ENCODE data around the gene CASZ1. TPM values are rescaled to one million over a fixed set of nuclear protein-coding genes. Genes with fewer than 3 reads are reported as not detected.
A peak's percentile ranks its signal among the peaks of the same experiment; 100 is the strongest.

CASZ1 gene
- 2.6 TPM for polyA plus RNA-seq (2013, experiment 1 of 2)
- polyA plus RNA-seq (2013, experiment 2 of 2), result 4.0 TPM

- Histone ChIP-seq H3K4me2 (ENCODE audit: low read length, poor library complexity, severe bottlenecking) (peak within 1 kb of the TSS; percentile 98), H2BK15ac (ENCODE audit: low read depth, poor library complexity, severe bottlenecking) (no peak within 1 kb of the TSS), H3K27me3 (ENCODE audit: control insufficient read depth in 1 of 2, insufficient read depth in 1 of 2, low read length in 2 of 2) (peaks cover 76 to 78% of the 10 kb centered on the region in 2 experiments), H2BK12ac (ENCODE audit: low read length in 2 of 2) (no peak within 1 kb of the TSS), H3K27ac (ENCODE audit: low read length, poor library complexity, severe bottlenecking) (no peak within 1 kb of the TSS), H3K4me1 (ENCODE audit: control insufficient read depth, insufficient read depth, low read depth, low read length) (peaks cover 28% of the 10 kb centered on the region), H3K9me3 (ENCODE audit: control insufficient read depth, low read length) (no peaks in the 10 kb centered on the region), H3K79me1 (replicated peaks; ENCODE audit: low read length, poor library complexity, severe bottlenecking) (no peaks in the 10 kb centered on the region), H4K91ac (ENCODE audit: low read length) (no peak within 1 kb of the TSS), H2BK120ac (ENCODE audit: low read depth, low read length) (no peak within 1 kb of the TSS), H3K36me3 (ENCODE audit: control insufficient read depth in 1 of 2, insufficient read depth in 2 of 2, low read depth in 1 of 2, low read length in 2 of 2) (no peaks in the 10 kb centered on the region), H2AK5ac (ENCODE audit: low read length, severe bottlenecking) (no peak within 1 kb of the TSS), H3K23ac (ENCODE audit: low read length in 2 of 2) (no peak within 1 kb of the TSS), H4K8ac (ENCODE audit: low read length) (peak within 1 kb of the TSS; percentile 5), H3K14ac (ENCODE audit: low read length in 2 of 2) (no peak within 1 kb of the TSS), H3K4ac (ENCODE audit: low read depth in 1 of 2, low read length in 2 of 2) (no peak within 1 kb of the TSS), H2BK5ac (ENCODE audit: low read depth, low read length, poor library complexity, severe bottlenecking) (no peak within 1 kb of the TSS), H3K18ac (ENCODE audit: low read depth in 1 of 2, low read length in 2 of 2) (no peak within 1 kb of the TSS), H3K4me3 (ENCODE audit: insufficient read depth in 1 of 2, low read depth in 1 of 2, low read length in 2 of 2) (peak within 1 kb of the TSS; percentile 66), H2AFZ (ENCODE audit: low read depth, low read length) (no peak within 1 kb of the TSS), H3K9ac (ENCODE audit: low read length) (no peak within 1 kb of the TSS)
- peak; percentile 90 for DNase-seq
- WGBS, result 2% methylated on average over 55 of the region's 88 CpGs
Observed at GRCh38 chr1:10796029-10796944, at the start of gene CASZ1. TSS of gene CASZ1 (minus strand) at chr1:10796646. CDS start at chr1:10693889, 102,757 bp downstream.

- 77% methylated on average over 1 of the region's 2 CpGs for WGBS
- Histone ChIP-seq H3K4ac (ENCODE audit: low read depth in 1 of 2, low read length in 2 of 2) (no peak overlapping the region), H2AFZ (ENCODE audit: low read depth, low read length) (no peak overlapping the region)
Observed at GRCh38 chr1:10843697-10844096, 47.3 kb upstream of the CASZ1 start.

GRCh38 chr1:10841118-10841517, 44.7 kb upstream of the CASZ1 start:
- Histone ChIP-seq H2BK5ac (ENCODE audit: low read depth, low read length, poor library complexity, severe bottlenecking) (no peak overlapping the region), H3K36me3 (ENCODE audit: control insufficient read depth in 1 of 2, insufficient read depth in 2 of 2, low read depth in 1 of 2, low read length in 2 of 2) (no peaks in the 10 kb centered on the region), H3K18ac (ENCODE audit: low read depth in 1 of 2, low read length in 2 of 2) (no peak overlapping the region), H3K9ac (ENCODE audit: low read length) (no peak overlapping the region), H2BK15ac (ENCODE audit: low read depth, poor library complexity, severe bottlenecking) (no peak overlapping the region), H2BK120ac (ENCODE audit: low read depth, low read length) (no peak overlapping the region), H3K14ac (ENCODE audit: low read length in 2 of 2) (no peak overlapping the region), H4K8ac (ENCODE audit: low read length) (no peak overlapping the region), H3K79me1 (replicated peaks; ENCODE audit: low read length, poor library complexity, severe bottlenecking) (no peaks in the 10 kb centered on the region), H3K4me2 (ENCODE audit: low read length, poor library complexity, severe bottlenecking) (no peak overlapping the region), H2AK5ac (ENCODE audit: low read length, severe bottlenecking) (no peak overlapping the region), H4K91ac (ENCODE audit: low read length) (no peak overlapping the region), H2BK12ac (ENCODE audit: low read length in 2 of 2) (no peak overlapping the region), H3K9me3 (ENCODE audit: control insufficient read depth, low read length) (peaks cover 24% of the 10 kb centered on the region), H3K27ac (ENCODE audit: low read length, poor library complexity, severe bottlenecking) (no peak overlapping the region), H3K23ac (ENCODE audit: low read length in 2 of 2) (no peak overlapping the region), H3K4ac (ENCODE audit: low read depth in 1 of 2, low read length in 2 of 2) (no peak overlapping the region), H3K27me3 (ENCODE audit: control insufficient read depth in 1 of 2, insufficient read depth in 1 of 2, low read length in 2 of 2) (peaks cover 49 to 66% of the 10 kb centered on the region in 2 experiments), H2AFZ (ENCODE audit: low read depth, low read length) (no peak overlapping the region), H3K4me1 (ENCODE audit: control insufficient read depth, insufficient read depth, low read depth, low read length) (peaks cover 4% of the 10 kb centered on the region), H3K4me3 (ENCODE audit: insufficient read depth in 1 of 2, low read depth in 1 of 2, low read length in 2 of 2) (no peak overlapping the region)
- 83% methylated on average over 13 of the region's 13 CpGs for WGBS
- no peak for DNase-seq

More at GRCh38 chr1:10843697-10844096, 47.3 kb upstream of the CASZ1 start:
- H2BK15ac ChIP-seq (ENCODE audit: low read depth, poor library complexity, severe bottlenecking), result no peak overlapping the region
- H2BK120ac ChIP-seq (ENCODE audit: low read depth, low read length), result no peak overlapping the region
- no peak overlapping the region for H3K23ac ChIP-seq (ENCODE audit: low read length in 2 of 2)
- no peak overlapping the region for H4K91ac ChIP-seq (ENCODE audit: low read length)
- DNase-seq, result no peak
- H3K18ac ChIP-seq (ENCODE audit: low read depth in 1 of 2, low read length in 2 of 2), result no peak overlapping the region
- H2AK5ac ChIP-seq (ENCODE audit: low read length, severe bottlenecking), result no peak overlapping the region
- H2BK5ac ChIP-seq (ENCODE audit: low read depth, low read length, poor library complexity, severe bottlenecking), result no peak overlapping the region
- peaks cover 31 to 63% of the 10 kb centered on the region in 2 experiments for H3K27me3 ChIP-seq (ENCODE audit: control insufficient read depth in 1 of 2, insufficient read depth in 1 of 2, low read length in 2 of 2)
- no peak overlapping the region for H3K27ac ChIP-seq (ENCODE audit: low read length, poor library complexity, severe bottlenecking)
- peaks cover 24% of the 10 kb centered on the region for H3K9me3 ChIP-seq (ENCODE audit: control insufficient read depth, low read length)
- H3K79me1 ChIP-seq (replicated peaks; ENCODE audit: low read length, poor library complexity, severe bottlenecking), result no peaks in the 10 kb centered on the region
- no peak overlapping the region for H3K4me3 ChIP-seq (ENCODE audit: insufficient read depth in 1 of 2, low read depth in 1 of 2, low read length in 2 of 2)
- no peak overlapping the region for H3K4me2 ChIP-seq (ENCODE audit: low read length, poor library complexity, severe bottlenecking)
- H3K36me3 ChIP-seq (ENCODE audit: control insufficient read depth in 1 of 2, insufficient read depth in 2 of 2, low read depth in 1 of 2, low read length in 2 of 2), result no peaks in the 10 kb centered on the region
- no peaks in the 10 kb centered on the region for H3K4me1 ChIP-seq (ENCODE audit: control insufficient read depth, insufficient read depth, low read depth, low read length)
- no peak overlapping the region for H3K14ac ChIP-seq (ENCODE audit: low read length in 2 of 2)
- no peak overlapping the region for H3K9ac ChIP-seq (ENCODE audit: low read length)
- H4K8ac ChIP-seq (ENCODE audit: low read length), result no peak overlapping the region
- no peak overlapping the region for H2BK12ac ChIP-seq (ENCODE audit: low read length in 2 of 2)

- no peak overlapping the region for H2AFZ ChIP-seq (ENCODE audit: low read depth, low read length)
- WGBS, result 67% methylated on average over 9 of the region's 9 CpGs
- H3K4me3 ChIP-seq (ENCODE audit: insufficient read depth in 1 of 2, low read depth in 1 of 2, low read length in 2 of 2), result no peak overlapping the region
- DNase-seq, result no peak
- H3K27ac ChIP-seq (ENCODE audit: low read length, poor library complexity, severe bottlenecking), result no peak overlapping the region
- H3K9ac ChIP-seq (ENCODE audit: low read length), result no peak overlapping the region
- no peak overlapping the region for H3K23ac ChIP-seq (ENCODE audit: low read length in 2 of 2)
- no peaks in the 10 kb centered on the region for H3K36me3 ChIP-seq (ENCODE audit: control insufficient read depth in 1 of 2, insufficient read depth in 2 of 2, low read depth in 1 of 2, low read length in 2 of 2)
- H4K8ac ChIP-seq (ENCODE audit: low read length), result no peak overlapping the region
- no peak overlapping the region for H2BK12ac ChIP-seq (ENCODE audit: low read length in 2 of 2)
- no peaks in the 10 kb centered on the region for H3K79me1 ChIP-seq (replicated peaks; ENCODE audit: low read length, poor library complexity, severe bottlenecking)
- no peak overlapping the region for H2AK5ac ChIP-seq (ENCODE audit: low read length, severe bottlenecking)
- H2BK15ac ChIP-seq (ENCODE audit: low read depth, poor library complexity, severe bottlenecking), result no peak overlapping the region
- H3K14ac ChIP-seq (ENCODE audit: low read length in 2 of 2), result no peak overlapping the region
- no peak overlapping the region for H4K91ac ChIP-seq (ENCODE audit: low read length)
- H3K27me3 ChIP-seq (ENCODE audit: control insufficient read depth in 1 of 2, insufficient read depth in 1 of 2, low read length in 2 of 2), result peaks cover 65 to 73% of the 10 kb centered on the region in 2 experiments
- no peak overlapping the region for H3K4ac ChIP-seq (ENCODE audit: low read depth in 1 of 2, low read length in 2 of 2)
- H2BK120ac ChIP-seq (ENCODE audit: low read depth, low read length), result no peak overlapping the region
- no peak overlapping the region for H2BK5ac ChIP-seq (ENCODE audit: low read depth, low read length, poor library complexity, severe bottlenecking)
- no peak overlapping the region for H3K4me2 ChIP-seq (ENCODE audit: low read length, poor library complexity, severe bottlenecking)
- peaks cover 13% of the 10 kb centered on the region for H3K9me3 ChIP-seq (ENCODE audit: control insufficient read depth, low read length)
- peaks cover 11% of the 10 kb centered on the region for H3K4me1 ChIP-seq (ENCODE audit: control insufficient read depth, insufficient read depth, low read depth, low read length)
- H3K18ac ChIP-seq (ENCODE audit: low read depth in 1 of 2, low read length in 2 of 2), result no peak overlapping the region
Observed at GRCh38 chr1:10839188-10839770, 42.8 kb upstream of the CASZ1 start.

Data from mesenchymal stem cell (in vitro differentiated cells and primary cell).